Anterior cingulate cortex (tissue), 58 donors: Measurements from ENCODE around the gene HOTAIR.

Experiments
- DNase-seq, 58 donors: peaks; one replicate each; lab custom pipeline; 2025; lab: John Stamatoyannopoulos, UW

Gene HOTAIR

DNA sequence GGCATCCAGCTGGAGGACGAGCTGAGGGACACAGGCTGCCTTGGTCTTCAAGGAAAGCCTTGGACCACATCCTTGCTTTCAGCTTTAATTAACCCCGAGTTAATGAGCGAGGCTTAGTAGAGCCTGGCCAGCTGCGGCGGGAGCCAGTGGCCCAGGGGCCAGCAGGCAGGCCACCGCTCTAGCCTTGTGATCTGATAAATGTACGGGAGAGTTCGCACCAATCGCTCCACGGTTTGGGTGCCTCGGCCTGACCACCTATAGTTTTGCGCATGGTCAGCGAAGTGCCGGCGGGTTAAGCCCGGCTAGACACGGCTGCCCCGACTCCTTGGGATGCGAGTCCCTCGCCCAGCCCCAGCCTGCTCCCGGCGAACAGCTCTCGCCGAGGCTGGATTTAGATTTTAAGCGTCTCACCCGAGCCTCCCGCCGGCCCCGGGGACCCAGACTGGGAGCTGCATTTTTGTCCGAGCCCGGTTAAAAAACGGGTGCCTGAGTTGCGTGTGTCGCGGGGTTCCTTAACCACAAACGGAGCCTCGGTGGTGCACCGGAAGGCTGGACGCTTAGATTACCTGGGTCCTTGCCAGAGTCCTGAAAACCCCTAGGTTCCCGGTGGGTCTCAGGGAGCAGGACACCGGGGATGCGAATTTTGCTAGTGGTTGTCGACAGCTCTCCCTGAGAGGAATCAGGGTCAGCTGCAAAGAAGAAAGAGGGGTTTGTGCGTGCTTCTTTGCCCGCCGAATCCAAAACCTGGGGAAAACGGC lies 23.0 kb downstream of the HOTAIR start:
- no peak for DNase-seq

DNA sequence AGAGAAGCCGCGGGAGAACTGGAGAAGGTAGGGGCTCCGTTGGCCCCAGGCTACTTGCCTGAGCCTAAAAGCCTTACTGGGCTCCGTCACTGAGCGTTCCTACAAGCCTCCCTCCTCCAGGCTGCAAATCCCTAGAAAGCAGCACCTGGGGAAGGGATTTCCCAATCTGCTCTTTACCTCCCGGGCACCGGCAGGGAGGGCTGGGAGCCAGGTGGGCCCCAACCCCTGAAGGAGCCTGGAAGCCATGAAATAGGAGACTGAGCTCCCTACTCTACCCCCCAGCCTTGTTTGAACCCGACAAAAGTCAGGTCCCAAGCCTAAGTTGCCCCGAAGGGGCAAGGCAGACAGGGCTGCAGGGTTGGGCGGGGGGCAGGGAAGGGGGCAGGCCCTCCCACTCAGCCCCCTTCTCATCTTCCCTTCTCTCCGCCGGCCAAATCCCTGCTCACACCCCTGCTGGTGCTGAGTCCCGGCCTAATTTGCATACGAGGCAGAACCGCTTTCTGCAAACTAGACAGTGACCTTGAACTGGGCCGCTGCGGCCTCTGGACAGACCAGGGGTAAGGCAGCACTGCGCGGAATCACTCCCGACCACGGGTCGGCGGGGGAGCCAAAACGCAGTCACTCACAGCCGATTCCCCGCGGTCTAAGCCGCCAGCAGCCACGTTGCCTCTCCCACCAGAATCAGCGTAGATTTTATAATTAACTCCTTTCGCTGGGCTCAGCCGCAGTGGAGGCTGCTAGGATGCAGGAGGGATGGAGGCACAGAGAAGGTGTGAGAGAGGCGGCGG lies 23.8 kb downstream of the HOTAIR start:
- DNase-seq: no peak

DNA sequence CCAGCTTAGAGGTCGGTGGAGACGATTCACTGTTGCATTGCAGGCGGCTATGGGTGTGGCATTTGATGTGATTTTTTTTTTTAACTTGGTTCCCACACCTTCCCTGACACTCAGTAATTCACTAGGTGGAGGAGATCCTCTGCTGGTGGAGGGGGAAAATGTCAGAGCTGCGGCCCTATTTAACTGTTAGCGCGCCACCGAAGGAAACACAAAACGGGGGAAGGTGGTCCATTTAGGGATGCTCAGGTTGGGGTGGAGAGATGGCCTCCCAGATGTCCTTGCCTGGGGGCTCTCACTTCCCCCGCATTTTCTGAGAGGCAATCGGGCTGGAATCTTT lies 24.3 kb downstream of the HOTAIR start:
- no peak for DNase-seq

DNA sequence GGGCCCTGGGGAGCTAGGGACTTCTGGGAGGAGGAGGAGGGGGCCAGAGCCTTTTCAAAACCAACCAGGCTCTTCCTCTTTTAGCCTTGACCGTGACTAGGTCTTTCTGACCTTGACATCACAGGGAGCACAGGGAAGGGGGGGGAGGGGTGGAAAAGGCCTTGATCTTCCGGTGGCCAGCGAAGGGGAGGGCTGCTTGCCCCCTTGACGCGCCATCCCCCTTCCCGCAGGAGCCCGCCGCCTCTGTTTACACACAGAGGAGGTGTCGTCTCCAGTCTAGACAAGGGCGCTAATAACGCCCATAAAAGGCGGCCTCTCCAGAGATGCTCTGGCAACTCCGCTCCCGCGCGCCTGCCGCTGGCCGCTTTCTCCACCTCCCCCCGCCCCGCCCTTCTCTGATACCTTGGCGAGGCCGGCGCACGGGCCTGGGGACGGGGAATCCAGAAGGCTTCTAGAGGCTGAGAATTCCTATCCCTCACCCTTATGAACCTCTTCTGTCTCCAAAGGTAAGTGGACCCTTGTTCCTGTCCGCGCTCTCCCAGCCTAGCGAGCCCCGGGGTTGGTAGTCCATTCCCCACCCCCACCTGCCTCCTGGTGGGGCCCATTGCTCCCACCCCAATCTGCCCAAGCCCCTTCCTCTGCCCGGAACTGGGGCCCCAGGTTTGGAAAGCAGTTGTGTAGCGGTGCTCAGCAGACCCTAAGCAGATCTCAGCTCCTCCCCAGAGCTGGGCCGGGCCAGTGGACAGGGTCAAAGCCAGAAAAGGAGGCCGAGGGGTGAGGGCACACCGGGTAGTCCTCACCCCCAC lies 24.9 kb downstream of the HOTAIR start:
- no peak for DNase-seq

DNA sequence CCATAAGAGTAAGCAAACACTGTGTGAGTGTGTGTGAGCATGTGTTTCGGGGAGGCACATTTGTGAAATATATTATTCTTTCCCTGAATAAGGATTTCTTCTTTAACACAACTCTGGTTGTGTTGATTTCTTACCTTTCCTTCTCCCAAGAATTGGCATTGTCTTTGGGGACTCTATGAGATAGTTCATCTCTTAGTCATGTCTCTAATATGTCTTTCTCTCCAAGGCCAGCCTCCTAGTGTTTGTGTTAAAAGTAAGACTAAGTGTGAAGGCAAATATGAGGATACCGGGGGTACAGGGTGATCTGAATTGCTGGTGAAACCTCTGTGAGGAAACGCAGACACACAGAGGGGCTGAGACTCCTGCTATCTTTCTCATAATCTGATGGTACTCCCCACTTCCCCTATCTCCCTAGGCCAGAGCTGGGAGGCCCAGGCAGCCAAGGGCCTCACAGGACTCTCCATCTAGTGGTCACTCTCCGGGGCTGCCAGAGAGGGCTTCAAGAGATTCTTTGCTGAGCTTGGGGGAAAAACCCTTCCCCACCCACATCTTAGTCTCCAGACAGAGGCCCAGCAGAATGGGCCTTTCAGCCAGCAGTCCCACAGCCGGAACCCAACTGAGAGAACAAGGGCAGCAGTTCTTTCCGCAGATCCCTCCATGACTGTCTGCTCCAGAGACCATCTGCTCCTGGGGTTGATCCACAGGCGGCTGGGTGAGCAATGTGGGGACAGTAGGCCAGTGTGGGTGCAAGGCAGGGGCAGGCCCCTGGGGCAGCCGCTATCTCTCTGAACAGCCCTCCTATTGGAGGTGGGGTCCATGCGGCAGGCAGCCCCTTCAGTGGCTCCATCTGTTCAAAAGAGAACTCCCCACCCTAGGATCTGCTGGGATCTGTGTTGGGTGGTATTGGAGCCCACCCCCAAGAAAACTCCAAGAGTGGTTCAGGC lies 25.8 kb downstream of the HOTAIR start:
- no peak for DNase-seq

DNA sequence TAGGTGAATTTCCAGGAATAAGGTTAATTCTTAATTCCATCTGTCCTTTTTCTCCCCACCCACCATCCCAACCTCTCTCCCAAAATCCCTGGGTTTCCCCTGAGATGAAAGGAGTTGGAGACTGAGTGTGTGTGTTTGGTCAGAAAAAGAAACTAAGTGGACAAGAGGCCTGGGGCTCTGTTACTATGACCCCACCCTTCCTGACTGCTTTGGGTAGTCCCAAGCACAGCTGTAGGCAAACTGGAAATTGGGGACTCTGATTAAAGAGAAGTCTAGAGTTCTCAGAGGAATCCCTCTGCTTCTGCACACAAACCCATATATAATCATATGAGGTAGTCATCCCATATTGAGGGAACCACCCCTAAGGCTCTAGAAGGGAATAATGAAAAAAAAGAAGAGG lies 27.0 kb downstream of the HOTAIR start:
- no peak for DNase-seq

DNA sequence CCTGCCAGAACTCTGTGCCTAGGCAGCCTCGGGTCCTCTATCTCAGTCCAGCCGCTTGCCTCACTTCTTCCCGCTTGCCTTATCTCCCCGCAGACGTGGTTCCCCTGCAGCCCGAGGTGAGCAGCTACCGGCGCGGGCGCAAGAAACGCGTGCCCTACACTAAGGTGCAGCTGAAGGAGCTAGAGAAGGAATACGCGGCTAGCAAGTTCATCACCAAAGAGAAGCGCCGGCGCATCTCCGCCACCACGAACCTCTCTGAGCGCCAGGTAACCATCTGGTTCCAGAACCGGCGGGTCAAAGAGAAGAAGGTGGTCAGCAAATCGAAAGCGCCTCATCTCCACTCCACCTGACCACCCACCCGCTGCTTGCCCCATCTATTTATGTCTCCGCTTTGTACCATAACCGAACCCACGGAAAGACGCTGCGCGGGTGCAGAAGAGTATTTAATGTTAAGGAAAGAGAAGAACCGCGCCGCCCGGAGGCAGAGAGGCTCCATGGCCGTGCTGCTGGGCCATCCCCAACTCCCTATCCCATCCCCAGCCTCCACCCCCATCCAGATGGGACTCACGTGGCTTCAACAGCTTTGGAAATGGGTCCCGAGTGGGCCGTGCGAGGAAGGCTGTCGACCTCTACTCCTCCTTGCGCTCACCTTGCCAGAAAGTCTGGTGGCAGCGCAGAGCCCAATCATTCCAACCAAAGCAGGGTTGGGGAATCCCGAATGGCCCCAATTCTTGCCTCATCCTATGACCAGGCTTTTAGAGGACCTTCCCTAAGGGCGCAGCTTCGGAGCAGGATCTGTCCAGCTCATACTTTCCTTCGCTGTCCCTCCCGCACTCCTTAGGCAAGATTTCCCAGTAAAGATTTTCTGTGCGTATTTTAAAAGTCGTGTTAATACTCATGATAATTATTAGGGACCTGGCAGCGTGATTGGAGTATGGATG lies 29.6 kb downstream of the HOTAIR start:
- no peak for DNase-seq

DNA sequence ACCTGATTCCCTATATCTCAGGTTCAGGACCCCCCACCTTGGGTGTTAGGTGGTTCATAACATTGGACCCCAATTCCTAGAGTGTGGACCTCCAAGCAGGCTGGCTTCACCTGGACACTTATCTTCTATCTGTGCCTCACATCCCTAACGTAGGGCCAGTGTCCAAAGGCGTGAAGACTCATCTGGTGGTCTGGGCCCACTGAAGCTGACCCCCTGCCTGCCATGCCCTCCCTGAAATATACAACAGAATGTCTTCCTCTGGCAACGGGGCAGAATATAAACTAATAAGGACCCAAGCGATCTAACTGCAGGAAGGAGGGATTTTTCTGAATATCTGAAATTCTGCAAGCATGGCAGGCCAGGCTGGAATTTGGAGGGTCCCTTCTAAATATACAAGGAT lies 30.5 kb downstream of the HOTAIR start:
- DNase-seq: no peak

DNA sequence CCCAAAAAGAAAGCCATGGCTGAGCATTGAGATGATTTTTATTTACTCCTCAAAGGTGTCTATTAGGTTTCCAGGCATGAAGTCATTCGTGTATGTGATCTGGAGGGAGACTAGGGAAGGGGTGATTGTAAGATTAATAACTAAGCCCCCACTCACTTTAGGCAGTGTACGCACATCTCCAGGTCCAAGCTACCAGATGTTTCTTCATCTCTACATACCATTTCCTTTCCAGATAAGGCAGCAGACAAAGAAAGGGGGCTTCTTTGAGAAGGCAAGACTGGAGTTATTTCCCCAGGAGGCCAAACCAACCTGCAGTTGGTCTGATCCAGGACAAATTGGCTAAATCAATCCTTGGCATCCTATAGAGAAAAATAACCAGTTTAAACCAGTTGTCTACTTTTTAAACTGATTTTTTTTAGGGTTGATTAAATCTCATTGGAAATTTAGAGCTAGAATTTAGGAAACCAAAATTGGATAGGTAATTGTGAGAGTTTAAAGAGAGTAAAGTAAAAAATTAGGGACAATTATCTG lies 32.2 kb downstream of the HOTAIR start:
- DNase-seq: no peak

DNA sequence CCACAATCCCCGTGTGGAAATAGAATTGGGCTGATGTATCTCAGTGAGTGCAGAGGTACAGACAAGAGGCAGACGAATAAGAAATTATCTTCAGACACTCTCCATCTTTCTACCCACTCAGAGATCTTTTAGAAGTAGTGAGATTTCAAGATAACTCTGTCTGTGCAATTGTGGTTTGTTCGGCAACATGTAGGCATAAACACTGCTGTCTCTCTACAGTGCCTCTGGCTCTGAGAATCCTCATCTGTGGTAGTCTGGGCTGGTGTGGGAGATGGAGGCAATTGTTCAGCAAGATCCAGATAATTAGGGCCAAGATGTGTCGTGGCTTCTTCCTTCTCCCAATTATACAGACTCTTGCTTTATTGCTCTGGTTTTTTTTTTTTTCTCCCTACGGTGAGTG lies 33.0 kb downstream of the HOTAIR start:
- DNase-seq: no peak

DNA sequence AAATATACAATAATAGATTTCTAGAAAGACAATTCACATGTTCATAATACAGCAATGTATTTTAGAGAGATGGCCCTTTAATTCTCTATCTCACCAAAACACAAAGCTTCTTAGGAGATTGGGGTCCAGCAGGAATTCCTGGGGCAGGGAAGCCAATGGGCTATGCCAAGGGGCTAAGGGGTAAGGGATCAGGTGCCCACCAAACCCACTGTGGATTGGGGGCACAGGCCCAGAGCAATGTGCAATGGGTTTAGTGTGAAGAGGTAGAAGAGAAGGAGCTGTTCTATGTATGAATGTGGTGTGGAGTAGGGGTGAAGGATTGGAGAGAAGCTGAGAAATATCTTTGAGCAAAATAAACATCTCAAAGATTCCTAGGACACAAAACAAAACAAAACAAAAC lies 33.6 kb downstream of the HOTAIR start:
- DNase-seq: no peak

DNA sequence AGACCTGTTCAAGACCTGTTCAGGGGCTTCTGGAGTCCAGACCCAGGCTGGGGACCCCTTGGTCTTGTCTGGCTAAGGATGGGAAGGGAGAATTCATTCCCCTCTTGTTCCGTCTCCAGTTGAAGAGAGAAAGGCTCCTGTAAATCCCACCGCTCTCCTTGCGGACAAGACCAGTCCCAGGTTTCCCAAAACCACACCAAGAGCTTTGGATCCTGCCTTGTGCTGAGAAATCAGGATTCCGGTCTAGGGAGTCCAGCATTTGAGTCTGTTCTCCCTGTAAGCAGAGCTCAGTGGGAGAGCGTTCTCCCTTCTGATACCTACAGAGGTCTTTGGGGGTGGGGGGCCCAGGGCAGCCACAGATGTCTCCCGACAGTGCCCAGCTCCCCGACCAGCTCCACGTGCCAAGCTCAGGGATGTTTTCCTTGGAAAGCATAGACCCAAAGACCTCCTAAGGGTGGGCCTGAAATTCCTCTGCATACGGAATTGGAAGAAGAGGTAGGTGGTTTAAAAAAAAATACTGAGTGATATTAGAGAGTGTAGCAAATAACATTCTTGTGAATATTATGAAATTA lies 34.2 kb downstream of the HOTAIR start:
- DNase-seq: no peak

DNA sequence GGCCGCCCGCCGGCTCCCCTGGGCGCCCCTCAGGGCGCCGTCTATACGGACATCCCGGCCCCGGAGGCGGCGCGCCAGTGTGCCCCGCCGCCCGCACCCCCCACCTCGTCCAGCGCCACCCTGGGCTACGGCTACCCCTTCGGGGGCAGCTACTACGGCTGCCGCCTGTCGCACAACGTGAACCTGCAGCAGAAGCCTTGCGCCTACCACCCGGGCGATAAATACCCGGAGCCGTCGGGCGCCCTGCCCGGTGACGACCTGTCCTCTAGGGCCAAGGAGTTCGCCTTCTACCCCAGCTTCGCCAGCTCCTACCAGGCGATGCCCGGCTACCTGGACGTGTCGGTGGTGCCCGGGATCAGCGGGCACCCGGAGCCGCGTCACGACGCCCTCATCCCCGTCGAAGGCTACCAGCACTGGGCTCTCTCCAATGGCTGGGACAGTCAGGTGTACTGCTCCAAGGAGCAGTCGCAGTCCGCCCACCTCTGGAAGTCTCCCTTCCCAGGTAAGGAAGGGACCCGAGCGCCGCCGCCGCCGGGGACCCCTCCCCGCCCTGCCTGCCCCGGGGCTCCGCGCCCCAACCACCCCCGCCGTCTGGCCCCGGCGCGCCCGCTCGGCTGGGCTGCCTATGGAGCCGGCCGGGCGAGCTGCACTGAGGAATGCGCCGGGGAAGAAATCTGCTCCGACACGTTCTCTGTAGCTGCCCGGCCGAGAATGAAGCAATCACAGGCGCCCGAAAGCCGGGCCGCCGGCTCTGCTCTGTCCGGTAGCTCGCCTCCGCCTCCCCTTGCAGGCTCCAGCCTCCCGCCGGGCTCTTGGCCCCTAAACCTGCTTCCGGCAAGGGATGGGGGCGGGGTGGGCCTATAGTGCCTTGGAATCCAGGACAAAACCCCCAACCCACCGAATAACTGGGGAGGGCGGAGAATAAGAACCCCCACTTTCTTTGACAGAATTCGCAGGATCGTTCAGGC lies 35.3 kb downstream of the HOTAIR start:
- DNase-seq: no peak

DNA sequence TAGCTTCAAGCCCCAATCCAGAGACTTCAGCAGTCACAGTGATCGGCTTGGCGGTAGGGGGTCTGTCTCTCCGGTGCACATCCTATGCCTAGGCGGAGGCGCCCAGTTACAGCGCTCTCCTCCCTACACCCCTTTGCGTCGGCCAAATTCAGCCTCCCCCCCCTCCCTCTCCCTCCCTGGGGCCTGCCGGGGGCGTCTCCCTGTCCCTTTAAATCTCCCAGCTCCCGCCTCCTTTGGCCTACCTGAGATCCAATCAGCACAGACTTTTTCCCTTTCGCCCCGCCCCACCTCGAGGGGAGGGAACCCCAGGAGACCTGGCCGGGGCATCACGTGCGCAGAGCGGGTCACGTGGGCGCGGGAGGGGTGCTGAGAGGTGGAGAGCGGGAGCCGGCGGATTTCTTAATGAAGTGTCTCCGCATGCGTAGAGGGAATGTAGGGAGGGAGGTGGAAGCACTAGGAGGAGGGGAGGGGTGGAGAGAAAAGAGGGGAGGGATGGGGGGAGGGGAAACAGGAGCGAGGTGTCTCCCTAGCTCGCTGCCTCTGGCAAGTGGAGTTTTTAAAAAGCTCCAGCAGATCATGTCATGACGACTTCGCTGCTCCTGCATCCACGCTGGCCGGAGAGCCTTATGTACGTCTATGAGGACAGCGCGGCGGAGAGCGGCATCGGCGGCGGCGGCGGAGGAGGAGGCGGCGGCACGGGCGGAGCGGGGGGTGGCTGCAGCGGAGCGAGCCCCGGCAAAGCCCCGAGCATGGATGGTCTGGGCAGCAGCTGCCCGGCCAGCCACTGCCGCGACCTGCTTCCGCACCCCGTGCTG lies 36.2 kb downstream of the HOTAIR start, which contains the start of gene HOXC13:
HOXC13 (plus strand) TSS at position 506 of the 815 bp plus-strand sequence; CDS start at position 582, 76 bp downstream.
- DNase-seq: no peak

DNA sequence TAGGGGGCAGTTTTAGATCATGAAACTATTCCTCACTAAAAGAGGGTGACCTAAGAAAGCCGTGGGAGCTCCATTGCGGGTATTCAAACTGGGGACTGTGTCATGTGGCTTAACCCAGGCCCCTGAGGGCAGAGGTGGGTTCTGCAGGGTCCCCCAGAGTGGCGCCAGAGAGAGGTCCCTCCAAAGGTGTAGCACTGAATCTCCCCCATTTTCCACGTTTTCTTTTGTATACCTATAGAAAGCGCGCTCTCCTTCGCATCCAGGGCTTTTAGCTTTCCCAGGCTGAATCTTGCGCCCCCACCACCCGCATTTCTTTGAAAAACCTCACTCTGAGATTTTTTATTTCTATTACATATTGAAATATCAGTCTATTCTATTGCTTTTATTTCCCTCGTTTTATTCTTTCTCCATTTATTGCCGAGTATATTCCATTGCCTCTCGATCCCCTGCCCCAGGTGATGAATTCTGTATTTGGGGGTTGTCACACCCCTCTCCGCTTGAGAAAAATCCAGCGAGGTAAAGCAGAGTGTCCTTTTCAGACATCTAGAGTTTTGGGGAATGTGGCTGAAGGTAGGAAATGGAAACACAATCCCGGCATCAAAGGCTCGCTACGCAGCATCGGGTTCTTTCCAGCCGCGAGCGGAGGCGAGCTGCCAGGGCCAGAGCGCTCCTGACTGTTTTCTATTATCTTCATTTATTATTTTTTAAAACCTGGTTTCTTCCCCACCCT lies 37.0 kb downstream of the HOTAIR start:
- DNase-seq: no peak

DNA sequence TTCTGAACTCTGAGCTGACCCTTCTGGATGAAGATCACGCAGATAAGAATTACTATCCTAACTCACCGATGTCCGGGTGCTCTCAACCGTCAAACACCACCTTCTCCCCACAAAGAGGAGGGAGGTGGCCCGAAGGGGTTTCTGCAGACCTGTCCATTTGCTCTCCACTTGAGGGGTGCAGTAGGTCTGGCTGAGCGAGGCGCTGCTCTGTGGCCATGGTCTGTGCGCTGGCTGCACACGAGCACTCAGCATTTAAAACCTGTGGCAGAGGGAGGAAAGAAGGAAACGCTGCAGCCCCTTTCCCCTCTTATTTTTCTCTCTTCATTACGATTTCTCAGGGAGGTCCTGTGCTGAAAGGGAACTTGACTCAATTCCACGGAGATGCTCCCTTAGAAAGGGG lies 37.7 kb downstream of the HOTAIR start:
- no peak for DNase-seq
